GM19099 (cell line): ENCODE results near the gene CHRNA10.

Experiments used
- POLR2A ChIP-seq: IDR thresholded peaks from 3 replicates; pipeline ENCODE4 v1.6.1; 2011; ENCODE audit warnings: low read depth; ENCODE audit not compliant: insufficient read length; ENCODE audit errors: extremely low read depth

CHRNA10 gene

DNA sequence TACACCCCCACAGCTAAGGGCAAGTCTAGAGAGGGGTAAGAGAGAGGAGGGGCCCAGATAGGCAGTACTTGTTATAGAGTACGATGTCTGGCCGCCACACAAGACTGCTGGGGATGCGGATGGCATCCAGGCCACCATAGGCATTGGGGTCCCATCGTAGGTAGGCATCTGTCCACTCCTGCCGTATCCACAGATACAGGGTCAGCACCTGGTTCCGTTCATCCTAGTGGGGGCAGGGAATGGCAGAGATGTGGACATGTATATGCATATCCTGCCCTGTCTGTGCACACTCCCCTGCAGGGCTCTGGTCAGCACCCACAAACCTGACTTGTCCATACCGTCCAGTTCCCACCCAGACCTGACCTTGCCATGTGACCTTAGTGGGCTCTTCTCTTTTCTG, 2.1 kb downstream of the CHRNA10 start:
- TF ChIP-seq POLR2A: no peak

DNA sequence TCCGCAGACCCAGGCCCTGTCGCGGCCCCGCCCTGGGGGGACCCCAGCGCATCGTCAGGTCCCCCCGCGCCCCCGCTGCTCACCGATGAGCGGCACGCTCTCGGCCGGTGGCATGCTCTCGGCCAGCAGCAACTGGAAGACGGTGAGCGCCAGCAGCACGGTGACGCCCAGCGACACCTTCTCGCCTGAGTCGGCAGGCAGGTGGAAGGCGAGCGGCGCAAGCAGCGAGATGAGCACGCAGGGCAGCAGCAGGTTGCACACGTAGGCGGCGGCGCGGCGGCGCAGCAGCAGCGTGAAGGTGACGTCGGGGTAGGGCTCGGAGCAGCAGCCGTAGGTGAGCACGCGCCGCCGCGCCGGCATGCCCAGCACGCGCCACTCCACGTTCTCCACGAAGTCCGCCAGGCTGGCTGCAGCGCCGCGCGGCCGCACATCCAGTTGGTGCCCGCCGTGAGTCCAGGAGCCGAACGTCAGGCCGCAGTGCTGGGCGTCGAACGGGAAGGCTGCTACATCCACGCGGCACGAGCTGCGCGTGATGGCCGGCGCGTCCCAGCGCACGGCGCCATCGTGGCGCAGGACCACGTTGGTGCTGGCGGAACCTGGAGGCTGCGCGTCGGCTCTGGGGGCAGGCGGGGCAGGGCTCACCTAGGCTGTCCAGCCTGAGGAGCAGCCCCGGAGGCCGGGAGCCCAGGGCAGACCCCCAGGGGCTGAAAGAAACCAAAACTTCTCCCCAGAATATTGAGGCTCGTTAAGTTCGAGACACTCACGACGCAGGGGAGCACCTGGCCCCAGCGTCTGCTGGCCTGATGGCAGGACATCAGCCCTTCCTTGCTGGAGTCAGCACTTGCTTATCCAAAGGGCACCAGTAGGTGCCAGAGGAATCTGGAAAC, 3.8 kb downstream of the CHRNA10 start:
- no peak for TF ChIP-seq POLR2A

DNA sequence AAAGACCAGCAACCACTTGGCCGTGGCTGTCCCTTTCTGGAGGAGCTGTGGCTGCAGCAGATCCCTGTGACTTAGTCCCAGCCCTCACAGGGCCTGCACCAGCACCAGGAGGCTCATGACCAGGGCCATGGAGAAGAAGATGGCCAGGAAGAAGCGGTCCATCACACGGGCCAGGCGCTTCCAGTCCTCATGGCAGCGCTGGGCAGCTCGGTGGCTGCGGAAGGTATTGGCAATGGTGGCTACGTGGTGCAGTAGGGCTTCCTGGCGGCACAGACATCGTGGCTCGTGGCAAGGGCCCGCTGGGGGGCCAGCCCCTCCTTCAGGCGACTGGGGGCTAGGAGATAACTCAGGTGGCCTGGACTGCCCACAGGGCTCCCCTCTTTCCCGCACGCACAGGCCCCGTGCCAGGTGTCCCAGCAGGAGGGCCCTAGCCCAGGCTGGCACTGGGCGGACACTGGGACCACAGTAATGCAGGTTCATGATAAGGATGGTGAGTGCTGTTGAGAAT, 5.1 kb downstream of the CHRNA10 start:
- no peak for TF ChIP-seq POLR2A

DNA sequence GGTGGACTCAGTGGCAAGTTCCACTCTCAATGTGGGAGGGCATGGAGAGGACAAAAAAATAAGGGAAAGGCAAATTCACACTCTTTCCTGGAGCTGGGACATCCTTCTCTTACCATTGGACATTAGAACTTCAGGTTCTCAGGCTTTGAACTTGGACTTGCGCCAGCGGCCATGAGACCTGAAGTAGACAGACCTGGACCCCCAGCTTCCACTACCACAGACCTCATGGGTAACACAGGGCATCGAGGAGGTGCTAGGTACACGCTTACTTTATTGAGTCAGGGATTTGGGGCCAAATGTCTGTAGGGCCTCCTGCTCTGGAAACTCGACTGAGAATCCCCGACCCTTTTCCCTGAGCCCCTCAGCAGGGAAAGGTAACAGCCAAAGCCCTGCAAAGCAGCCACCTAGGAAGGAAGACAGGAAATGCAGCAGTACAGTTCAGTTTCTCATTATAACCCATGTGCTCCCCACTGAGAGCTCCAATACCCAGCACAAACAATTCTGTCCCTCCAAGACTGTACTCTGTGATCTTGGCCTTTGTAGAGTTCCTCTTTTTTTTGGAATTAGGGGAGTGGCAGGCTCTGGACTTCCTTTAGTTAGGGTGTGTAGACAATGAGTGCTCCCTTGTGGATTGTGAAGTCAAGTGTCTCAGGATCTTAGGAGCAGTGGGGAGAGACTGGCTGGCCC, 5.7 kb downstream of the CHRNA10 start:
- TF ChIP-seq POLR2A: no peak

DNA sequence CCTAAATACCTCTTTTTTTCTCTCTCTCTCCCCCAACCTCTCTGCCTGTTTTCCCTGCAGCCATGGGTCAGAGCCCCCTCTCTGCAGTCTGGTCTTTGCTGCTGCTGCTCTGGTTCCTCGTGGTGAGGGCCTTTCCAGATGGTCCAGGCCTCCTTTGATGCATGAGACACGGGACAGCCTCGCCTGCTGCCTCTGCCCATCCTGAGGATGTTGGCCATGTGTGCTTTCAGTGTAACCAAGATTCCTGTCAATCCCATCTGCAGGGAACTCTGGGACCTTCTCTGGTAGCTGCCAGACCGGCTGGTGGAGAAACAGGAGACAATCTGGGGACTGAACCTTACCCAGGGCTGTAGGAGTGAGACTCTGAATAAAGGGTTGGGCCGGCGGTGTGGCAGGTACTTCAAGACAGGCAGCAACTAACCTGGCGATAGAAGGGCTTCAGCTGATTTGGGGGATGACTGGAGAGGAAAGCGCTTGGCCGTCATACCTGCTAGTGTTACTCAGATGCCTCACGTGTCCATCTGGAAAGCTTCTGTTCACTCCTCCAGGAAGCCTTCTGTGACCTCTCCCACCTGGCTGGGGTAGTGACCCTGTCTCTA, 7.1 kb downstream of the CHRNA10 start:
- no peak for TF ChIP-seq POLR2A

DNA sequence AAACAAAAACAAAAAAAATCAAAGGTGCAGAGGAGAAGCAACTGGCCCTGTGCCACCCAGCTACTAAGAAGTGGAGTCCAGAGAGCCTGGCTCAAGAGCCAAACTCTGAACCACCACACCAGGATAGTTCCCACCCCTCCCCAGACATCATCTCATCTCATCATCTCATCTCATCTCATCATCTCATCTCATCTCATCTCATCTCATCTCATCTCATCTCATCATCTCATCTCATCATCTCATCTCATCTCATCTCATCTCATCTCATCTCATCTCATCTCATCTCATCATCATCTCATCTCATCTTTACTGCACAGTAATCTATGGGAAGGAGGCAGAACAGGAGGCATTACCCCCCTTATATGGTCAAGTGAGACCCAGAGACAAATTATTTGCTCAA, 8.3 kb downstream of the CHRNA10 start:
- no peak for TF ChIP-seq POLR2A

DNA sequence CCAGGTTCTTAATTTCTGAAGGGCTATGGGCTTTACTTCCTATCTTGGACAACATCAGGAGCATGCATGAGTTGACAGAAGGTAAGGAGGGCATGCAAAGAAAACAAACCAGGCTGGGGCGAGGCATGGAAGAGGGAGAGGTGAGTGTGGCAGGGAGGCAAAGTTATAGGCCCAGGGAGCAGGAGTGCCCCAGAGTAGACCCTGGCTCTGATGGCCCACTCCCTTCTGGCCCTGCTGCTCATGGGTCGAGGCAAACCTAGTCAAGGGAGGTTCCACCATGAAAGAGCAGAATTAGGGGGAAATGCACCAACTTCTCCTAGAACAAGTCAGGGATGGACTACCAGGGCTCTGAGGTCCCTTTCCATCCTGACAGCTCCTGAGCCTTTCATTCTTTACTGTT, 10.2 kb downstream of the CHRNA10 start:
- no peak for TF ChIP-seq POLR2A

DNA sequence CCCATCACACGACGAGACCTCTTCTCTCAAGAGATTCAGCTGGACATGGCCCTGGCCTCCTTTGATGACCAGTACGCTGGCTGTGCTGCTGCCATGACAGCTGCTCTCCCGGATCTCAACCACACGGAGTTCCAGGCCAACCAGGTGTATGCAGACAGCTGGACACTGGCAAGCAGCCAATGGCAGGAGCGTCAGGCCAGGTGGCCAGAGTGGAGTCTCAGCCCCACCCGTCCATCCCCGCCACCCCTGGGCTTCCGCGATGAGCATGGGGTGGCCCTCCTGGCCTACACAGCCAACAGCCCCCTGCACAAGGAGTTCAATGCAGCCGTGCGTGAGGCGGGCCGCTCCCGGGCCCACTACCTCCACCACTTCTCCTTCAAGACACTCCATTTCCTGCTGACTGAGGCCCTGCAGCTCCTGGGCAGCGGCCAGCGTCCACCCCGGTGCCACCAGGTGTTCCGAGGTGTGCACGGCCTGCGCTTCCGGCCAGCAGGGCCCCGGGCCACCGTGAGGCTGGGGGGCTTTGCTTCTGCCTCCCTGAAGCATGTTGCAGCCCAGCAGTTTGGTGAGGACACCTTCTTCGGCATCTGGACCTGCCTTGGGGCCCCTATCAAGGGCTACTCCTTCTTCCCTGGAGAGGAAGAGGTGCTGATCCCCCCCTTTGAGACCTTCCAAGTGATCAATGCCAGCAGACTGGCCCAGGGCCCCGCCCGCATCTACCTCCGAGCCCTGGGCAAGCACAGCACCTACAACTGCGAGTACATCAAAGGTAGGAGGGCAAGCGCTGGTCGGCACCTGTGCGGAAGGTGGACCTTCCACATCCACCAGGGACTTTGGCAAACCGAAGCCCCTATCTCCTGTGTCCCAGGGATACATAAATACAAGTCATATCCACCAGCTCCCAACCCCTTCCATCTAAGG, 11.3 kb downstream of the CHRNA10 start:
- no peak for TF ChIP-seq POLR2A

DNA sequence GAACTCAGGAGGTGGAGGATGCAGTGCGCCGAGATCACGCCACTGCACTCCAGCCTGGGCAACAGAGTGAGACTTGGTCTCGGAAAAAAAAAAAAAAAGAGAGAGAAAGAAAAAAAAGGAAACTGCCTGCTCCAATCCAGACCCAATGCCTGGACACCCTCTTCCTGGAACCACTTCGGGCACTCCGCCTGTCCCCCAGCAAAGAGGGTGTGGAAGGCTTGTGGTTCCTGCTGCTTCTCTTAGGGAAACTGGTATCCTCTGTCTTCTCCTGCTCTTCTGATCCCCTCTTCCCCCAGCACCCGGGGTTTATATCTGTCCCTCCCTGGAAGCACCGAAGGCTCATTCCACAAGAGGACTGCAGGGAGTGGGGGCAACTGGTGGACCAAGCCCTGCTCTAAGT, 12.9 kb downstream of the CHRNA10 start:
- TF ChIP-seq POLR2A: no peak

DNA sequence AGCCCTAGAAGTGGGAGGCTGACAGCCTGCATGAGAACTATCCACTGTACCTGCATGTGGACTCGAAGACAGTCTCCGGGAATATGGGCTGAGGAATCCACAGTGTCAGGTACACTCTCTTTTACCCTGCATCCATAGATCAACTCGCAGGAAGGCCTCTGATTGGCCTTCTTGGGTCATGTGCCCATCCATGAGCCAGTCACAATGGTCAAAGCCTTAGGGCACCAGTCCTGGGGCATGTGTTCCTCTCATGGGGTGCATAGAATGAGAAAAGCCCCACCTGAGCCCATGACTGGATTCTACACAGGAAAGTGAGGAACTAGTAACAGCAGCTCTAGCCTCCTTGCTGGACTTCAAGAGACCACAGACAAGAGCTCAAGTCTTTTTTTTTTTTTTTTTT, 15.6 kb downstream of the CHRNA10 start:
- no peak for TF ChIP-seq POLR2A

DNA sequence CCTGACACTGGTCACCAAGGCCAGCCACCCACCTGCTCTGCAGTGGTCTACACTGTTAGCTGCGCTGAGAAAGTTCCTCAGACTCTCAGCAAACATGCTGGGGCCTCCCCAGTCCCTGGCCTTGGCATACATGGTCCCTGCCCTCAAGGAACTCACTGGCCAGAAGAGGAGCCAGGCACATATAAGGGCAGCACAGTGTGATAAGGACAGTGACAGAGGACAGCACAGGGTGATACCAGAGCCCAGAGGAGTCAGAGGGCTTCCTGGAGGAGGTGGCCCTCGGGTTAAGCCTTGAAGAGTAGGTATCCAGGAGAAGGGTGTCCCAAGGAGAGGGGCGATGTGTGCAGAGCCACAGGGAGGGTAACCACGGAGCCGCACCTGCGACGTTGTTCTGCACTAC, 25.6 kb downstream of the CHRNA10 start:
- TF ChIP-seq POLR2A: no peak

DNA sequence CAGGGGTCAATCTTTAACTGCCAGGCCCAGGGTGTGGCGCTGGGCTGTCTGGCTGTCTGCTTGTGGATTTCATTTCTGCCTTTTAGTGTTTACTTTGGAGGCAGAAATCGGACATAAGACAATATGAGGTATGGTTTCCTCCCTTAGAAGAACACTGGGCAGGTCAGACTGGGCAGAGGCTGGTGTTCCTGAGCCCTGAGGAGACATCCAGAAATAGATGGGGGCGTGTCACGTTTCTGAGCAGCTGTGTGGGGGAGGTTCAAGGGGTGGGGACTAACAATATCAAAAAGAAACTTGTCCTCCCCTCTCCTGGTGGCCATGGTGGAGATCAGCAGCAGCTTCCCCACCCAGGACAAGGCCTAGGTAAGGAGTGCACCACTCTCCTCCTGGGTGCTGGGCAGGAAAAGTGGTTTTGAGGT, 26.4 kb downstream of the CHRNA10 start, which contains the start of gene ART1:
TSS of gene ART1 (plus strand) at position 312 of the 419 bp plus-strand sequence. CDS start 14,086 bp downstream, outside the sequence.
- no peak for TF ChIP-seq POLR2A

DNA sequence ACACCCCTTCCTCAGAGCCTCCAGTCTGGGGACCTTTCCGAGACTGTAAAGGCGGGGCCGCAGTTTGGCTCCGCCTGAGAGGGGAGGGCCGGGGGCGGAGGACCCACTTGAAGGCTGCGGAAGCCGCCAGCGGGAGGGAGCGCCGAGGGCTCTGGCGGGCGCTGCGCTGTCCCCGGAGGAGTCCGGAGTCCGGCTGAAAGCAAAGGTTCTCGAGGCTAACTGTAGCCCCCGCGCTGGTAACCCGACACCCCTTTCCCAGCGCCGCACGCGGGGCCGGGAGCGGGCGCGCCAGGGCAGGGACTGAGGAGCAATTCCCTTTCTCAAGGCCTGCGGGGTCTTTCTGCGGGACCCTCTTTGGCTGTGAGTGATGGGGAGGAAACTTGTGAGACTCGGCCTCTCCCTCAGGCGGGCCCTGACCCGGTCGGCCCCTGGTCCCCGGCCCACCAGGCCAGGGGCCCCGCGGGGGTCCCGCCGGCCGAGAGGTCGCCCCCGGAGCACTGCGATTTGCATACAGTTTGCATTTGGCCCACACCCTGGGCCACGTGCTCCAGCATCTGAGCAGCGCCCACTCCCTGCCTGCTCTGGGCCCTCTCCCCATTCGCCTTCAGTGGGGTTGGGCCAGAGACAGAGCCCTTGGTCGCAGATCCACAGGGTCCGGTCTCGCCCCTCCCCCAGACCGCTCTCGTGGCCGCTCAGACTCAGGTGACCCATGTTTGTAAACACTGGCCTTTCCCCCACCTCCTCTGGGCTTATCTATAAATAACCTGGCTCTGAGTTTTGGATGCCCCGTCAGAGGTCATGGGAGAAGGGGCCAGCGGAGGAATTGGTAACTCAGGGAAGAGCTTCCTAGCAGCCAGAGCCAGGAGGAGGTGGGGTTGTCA, 28.9 kb downstream of the CHRNA10 start:
- TF ChIP-seq POLR2A: no peak

DNA sequence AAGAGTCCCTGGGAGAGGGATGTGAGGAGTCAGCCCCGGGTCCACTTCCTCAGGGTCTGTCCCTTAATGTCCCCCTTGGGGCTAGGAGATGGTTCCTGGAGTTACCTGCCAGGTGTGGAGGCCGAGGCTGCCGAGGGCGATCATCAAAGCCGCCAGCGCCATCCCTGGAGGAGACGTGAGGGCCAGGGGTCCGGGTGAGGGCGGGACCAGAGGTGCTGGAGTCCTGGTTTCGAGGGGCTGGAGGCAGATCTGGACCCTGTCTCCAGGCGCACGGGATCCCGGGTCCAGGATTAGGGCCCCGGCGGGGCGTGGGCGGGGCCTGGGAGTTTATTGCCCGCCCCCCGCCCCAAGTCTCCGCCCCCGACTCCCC, 29.5 kb downstream of the CHRNA10 start, which contains the start of gene ART5:
TSS of gene ART5 (minus strand) at position 292 of the 370 bp plus-strand sequence. CDS start at position 162, 130 bp downstream.
- no peak for TF ChIP-seq POLR2A
